GM19468 (cell line): ENCODE measurements around the gene KLHL22.
"Not testable (repeated sequence)": the region's sequence is repeated elsewhere in the genome, so short reads cannot be mapped to it uniquely, and the experiment has no call there.

ENCODE experiments used
- ATAC-seq: cut with Tn5 transposase; IDR thresholded peaks from one replicate; pipeline ENCODE4 v1.9.1; 2021; ENCODE audit warnings: mild to moderate bottlenecking, moderate library complexity, moderate number of reproducible peaks; ENCODE audit not compliant: unreplicated experiment; ENCODE audit errors: extremely low read depth

The KLHL22 gene

GRCh38 chr22:20472629-20473442 is 22.8 kb downstream of the KLHL22 start:
- ATAC-seq, result no peak

GRCh38 chr22:20471126-20471833 is 24.3 kb downstream of the KLHL22 start:
- no peak for ATAC-seq

GRCh38 chr22:20470525-20470924 is 25.1 kb downstream of the KLHL22 start:
- ATAC-seq, result not testable (repeated sequence)

GRCh38 chr22:20469110-20469868 is 26.3 kb downstream of the KLHL22 start:
- ATAC-seq, result no peak

- ATAC-seq, result no peak
Observed at GRCh38 chr22:20466659-20467379, 28.8 kb downstream of the KLHL22 start.

GRCh38 chr22:20465759-20466077 is 29.9 kb downstream of the KLHL22 start:
- no peak for ATAC-seq

GRCh38 chr22:20464912-20465758 is 30.5 kb downstream of the KLHL22 start:
- ATAC-seq, result no peak

GRCh38 chr22:20464096-20464614 is 31.4 kb downstream of the KLHL22 start:
- no peak for ATAC-seq

- no peak for ATAC-seq
Observed at GRCh38 chr22:20463324-20464095, 32.1 kb downstream of the KLHL22 start.

GRCh38 chr22:20459862-20460261 is 35.7 kb downstream of the KLHL22 start:
- ATAC-seq, result no peak

- no peak for ATAC-seq
Observed at GRCh38 chr22:20459152-20459542, 36.4 kb downstream of the KLHL22 start.

GRCh38 chr22:20458530-20459151 is 37.0 kb downstream of the KLHL22 start:
- no peak for ATAC-seq

- ATAC-seq, result no peak
Observed at GRCh38 chr22:20457506-20458240, 37.9 kb downstream of the KLHL22 start.

GRCh38 chr22:20456722-20457076 is 38.9 kb downstream of the KLHL22 start:
- no peak for ATAC-seq

- no peak for ATAC-seq
Observed at GRCh38 chr22:20456064-20456721, 39.4 kb downstream of the KLHL22 start.

GRCh38 chr22:20455709-20456063 is 39.9 kb downstream of the KLHL22 start:
- no peak for ATAC-seq

GRCh38 chr22:20453222-20453621 is 42.4 kb downstream of the KLHL22 start:
- ATAC-seq, result no peak
